ENCODE results near the gene MAP10. TPM values are rescaled to one million over a fixed set of nuclear protein-coding genes. Genes with fewer than 3 reads are reported as not detected.

The MAP10 gene
- total RNA-seq, 1 donor from 2014 or later, result 3.3 TPM

DNA sequence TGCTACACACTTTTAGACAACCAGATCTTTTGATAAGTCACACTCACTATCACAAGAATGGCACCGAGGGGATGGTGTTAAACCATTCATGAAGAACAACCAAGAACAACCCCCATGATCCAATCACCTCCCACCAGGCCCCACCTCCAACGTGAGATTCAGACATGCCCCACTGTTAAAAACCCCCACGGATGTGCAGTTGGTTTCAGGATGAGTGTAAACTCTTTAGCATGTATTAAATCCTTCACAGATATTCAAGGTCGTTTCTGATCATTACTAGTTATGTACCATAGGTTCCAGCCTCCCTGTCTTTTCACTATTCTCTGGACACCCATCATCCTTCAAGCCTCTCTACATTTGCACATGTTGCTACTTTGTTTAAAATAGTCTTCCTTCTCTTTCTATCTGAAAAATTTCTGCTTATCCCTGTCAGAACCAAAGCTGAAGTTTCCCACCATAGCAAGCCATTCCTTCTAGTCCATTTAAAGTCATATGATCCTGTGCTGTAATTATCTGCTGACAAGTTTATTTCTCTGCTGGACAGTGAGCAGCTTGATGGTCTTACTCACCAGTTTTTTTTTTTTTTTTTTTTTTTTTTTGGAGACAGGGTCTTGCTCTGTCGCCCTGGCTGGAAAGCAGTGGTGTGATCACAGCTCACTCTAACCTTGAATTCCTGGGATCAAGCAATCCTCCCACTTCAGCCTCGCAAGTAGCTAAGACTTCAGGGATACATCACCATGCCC is 36.8 kb downstream of the MAP10 start:
- H3K4me2 ChIP-seq, result no peak overlapping the region
- no peak overlapping the region for H3K9ac ChIP-seq
- H3K4me1 ChIP-seq, result peaks cover 26% of the 10 kb centered on the region
- H3K36me3 ChIP-seq, result no peaks in the 10 kb centered on the region
- H3K9me3 ChIP-seq (ENCODE audit: low read depth), result peaks cover 7% of the 10 kb centered on the region
- peaks cover 25% of the 10 kb centered on the region for H4K20me1 ChIP-seq (ENCODE audit: low read depth)
- H3K79me2 ChIP-seq (ENCODE audit: low read depth), result no peaks in the 10 kb centered on the region
- no peak for DNase-seq (ENCODE audit: low spot score)
- peaks cover 23% of the 10 kb centered on the region for H3K27me3 ChIP-seq
- Mint-ChIP-seq H3K27ac (no peak overlapping the region), H3K4me1 (peaks cover 21% of the 10 kb centered on the region), H3K9me3 (peaks cover 28% of the 10 kb centered on the region), H3K36me3 (peaks cover 3% of the 10 kb centered on the region), H3K27me3 (ENCODE audit: insufficient read depth, low read depth) (peaks cover 3% of the 10 kb centered on the region), H3K4me3 (no peak overlapping the region)
- TF ChIP-seq EZH2phosphoT487 (IDR thresholded peaks at IDR 0.05), result no peak
- TF ChIP-seq, protein P1, sequence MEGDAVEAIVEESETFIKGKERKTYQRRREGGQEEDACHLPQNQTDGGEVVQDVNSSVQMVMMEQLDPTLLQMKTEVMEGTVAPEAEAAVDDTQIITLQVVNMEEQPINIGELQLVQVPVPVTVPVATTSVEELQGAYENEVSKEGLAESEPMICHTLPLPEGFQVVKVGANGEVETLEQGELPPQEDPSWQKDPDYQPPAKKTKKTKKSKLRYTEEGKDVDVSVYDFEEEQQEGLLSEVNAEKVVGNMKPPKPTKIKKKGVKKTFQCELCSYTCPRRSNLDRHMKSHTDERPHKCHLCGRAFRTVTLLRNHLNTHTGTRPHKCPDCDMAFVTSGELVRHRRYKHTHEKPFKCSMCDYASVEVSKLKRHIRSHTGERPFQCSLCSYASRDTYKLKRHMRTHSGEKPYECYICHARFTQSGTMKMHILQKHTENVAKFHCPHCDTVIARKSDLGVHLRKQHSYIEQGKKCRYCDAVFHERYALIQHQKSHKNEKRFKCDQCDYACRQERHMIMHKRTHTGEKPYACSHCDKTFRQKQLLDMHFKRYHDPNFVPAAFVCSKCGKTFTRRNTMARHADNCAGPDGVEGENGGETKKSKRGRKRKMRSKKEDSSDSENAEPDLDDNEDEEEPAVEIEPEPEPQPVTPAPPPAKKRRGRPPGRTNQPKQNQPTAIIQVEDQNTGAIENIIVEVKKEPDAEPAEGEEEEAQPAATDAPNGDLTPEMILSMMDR (IDR thresholded peaks at IDR 0.05), result no peak
- no peak for TF ChIP-seq EZH2 (IDR thresholded peaks at IDR 0.05)
- peaks cover 31% of the 10 kb centered on the region for H3F3A ChIP-seq (ENCODE audit: low read depth)
- H3K4me3 ChIP-seq, result no peak overlapping the region
- no peak overlapping the region for H3K27ac ChIP-seq
- H2AFZ ChIP-seq (replicated peaks), result no peak overlapping the region

DNA sequence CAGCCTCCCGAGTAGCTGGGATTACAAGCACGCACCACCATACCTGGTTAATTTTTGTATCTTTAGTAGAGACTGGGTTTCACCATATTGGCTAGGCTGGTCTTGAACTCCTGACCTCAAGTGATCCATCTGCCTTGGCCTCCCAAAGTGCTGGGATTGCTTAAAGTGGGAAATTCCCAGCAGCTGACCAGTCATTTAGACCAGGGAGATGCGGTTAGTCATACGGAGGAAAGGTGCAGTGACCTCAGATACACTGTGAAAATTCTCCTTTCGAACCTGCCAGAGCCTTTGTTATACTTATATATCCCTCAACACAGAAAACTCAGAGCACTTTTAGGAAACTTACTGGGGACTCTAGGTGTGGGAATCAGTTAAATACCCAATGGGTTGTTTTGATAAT is 39.6 kb downstream of the MAP10 start:
- Histone ChIP-seq H3K79me2 (ENCODE audit: low read depth) (no peaks in the 10 kb centered on the region), H3K4me1 (peaks cover 26% of the 10 kb centered on the region), H3F3A (ENCODE audit: low read depth) (peaks cover 31% of the 10 kb centered on the region), H3K27ac (no peak overlapping the region), H4K20me1 (ENCODE audit: low read depth) (peaks cover 25% of the 10 kb centered on the region), H3K4me3 (no peak overlapping the region), H3K36me3 (no peaks in the 10 kb centered on the region), H3K27me3 (peaks cover 30% of the 10 kb centered on the region), H3K4me2 (peak overlapping the region; percentile 55), H3K9ac (no peak overlapping the region), H3K9me3 (ENCODE audit: low read depth) (peaks cover 7% of the 10 kb centered on the region), H2AFZ (replicated peaks) (no peak overlapping the region)
- Mint-ChIP-seq H3K4me1 (peaks cover 21% of the 10 kb centered on the region), H3K4me3 (no peak overlapping the region), H3K27me3 (ENCODE audit: insufficient read depth, low read depth) (peaks cover 3% of the 10 kb centered on the region), H3K36me3 (peaks cover 3% of the 10 kb centered on the region), H3K9me3 (peaks cover 24% of the 10 kb centered on the region), H3K27ac (no peak overlapping the region)
- DNase-seq (ENCODE audit: low spot score), result no peak
- TF ChIP-seq, protein P1 (IDR thresholded peaks at IDR 0.05), result no peak
- TF ChIP-seq EZH2 (IDR thresholded peaks at IDR 0.05), result no peak
- TF ChIP-seq EZH2phosphoT487 (IDR thresholded peaks at IDR 0.05), result no peak

DNA sequence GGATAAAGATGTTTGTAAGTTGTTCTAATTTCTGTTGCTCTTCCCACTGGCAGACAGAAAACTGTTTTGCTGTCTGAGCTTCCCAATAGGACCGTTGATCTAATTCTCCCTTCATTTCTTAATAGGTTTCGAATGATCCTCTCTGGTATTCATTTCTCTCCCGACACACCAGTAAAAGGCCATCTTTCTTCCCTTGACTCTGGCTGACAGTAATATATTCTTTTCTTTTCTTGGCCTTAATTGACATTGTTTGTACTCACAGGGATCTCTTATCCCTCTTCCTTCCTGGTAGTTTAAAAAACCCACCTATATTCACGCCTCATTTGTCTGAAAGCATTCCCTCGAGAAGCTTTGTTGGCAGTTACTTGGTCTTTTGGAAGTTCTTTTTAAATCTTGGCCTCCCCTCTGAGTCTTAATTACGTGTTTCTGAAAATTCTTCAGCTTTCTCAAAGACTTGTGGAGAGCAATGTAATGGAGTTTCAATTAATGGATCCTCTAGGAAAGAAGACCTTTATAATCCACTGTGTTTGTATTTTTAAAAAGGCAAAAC is 40.3 kb downstream of the MAP10 start:
- H4K20me1 ChIP-seq (ENCODE audit: low read depth), result peaks cover 25% of the 10 kb centered on the region
- peak overlapping the region; percentile 69 for H3K27ac Mint-ChIP-seq
- DNase-seq (ENCODE audit: low spot score), result peak; percentile 71
- H3K4me3 ChIP-seq, result no peak overlapping the region
- no peaks in the 10 kb centered on the region for H3K36me3 ChIP-seq
- H3K4me1 ChIP-seq, result peaks cover 26% of the 10 kb centered on the region
- H2AFZ ChIP-seq (replicated peaks), result no peak overlapping the region
- H3K9me3 ChIP-seq (ENCODE audit: low read depth), result peaks cover 7% of the 10 kb centered on the region
- H3K36me3 Mint-ChIP-seq, result peaks cover 3% of the 10 kb centered on the region
- no peak overlapping the region for H3K27ac ChIP-seq
- H3K9me3 Mint-ChIP-seq, result peaks cover 20% of the 10 kb centered on the region
- peaks cover 31% of the 10 kb centered on the region for H3F3A ChIP-seq (ENCODE audit: low read depth)
- no peaks in the 10 kb centered on the region for H3K79me2 ChIP-seq (ENCODE audit: low read depth)
- peak overlapping the region; percentile 55 for H3K4me2 ChIP-seq
- H3K27me3 Mint-ChIP-seq (ENCODE audit: insufficient read depth, low read depth), result no peaks in the 10 kb centered on the region
- H3K27me3 ChIP-seq, result peaks cover 30% of the 10 kb centered on the region
- H3K9ac ChIP-seq, result no peak overlapping the region
- H3K4me1 Mint-ChIP-seq, result peaks cover 21% of the 10 kb centered on the region
- H3K4me3 Mint-ChIP-seq, result no peak overlapping the region
- TF ChIP-seq, protein P1 (IDR thresholded peaks at IDR 0.05), result no peak
- peak; percentile 100 for TF ChIP-seq EZH2phosphoT487 (IDR thresholded peaks at IDR 0.05)

Data from neural progenitor cell (in vitro differentiated cells).